HG03159 (cell line): ENCODE data around the gene PECR.
"Not testable (repeated sequence)": the region's sequence is repeated elsewhere in the genome, so short reads cannot be mapped to it uniquely, and the experiment has no call there.

Experiments used
- ATAC-seq: cut with Tn5 transposase; IDR thresholded peaks from one replicate; pipeline ENCODE4 v1.9.1; 2021; ENCODE audit warnings: mild to moderate bottlenecking, moderate library complexity; ENCODE audit not compliant: unreplicated experiment

Gene PECR

DNA sequence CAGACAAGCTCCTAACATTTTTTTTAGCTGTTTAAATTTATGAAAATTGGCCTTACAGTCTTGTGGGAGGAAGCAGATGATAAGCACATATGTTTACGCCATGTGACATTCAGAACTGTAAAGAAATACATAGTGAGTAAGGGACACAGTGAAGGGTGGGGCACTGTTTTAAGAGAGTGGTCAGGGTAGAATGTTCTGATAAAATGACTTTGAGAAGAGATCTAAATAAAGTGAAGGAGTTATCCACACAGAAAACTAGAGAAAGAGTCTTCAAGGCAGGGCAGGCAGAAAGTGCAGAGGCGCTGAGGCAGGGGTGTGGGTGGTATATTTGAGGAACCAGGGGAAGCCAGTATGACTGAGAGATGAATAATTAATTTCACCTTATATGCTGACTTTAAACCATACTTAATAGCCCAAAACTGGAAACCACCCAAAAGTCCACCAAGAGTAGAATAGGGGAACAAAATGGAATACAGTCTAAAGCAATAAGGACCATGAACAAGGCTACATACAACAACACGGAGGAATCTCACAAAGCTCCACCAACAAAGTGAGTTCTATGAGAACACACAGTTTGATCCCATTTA lies 76.8 kb downstream of the PECR start:
- peak; percentile 39 for ATAC-seq

GRCh38 chr2:216003876-216004696 lies 77.5 kb downstream of the PECR start:
- ATAC-seq = no peak

DNA sequence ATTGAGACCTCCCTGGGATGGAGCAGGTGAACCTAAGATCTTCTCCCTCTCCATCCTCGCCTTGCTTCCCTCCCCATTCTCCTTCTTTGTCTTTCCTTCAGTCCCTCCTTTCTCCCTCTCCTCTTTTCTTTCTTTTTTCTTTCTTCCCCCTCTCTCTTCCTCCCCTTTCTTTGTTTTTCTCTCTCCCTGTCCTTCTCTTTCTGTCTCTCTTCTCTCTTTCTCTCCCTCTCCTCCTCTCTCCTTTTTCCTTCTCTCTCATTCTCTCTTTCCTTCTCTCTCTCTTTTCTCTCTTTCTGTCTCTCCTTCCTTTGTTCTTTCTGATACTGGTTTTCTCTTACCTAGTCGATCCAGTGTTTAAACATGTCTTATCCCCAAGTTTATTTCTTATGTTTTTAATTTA lies 78.9 kb downstream of the PECR start:
- no peak for ATAC-seq

DNA sequence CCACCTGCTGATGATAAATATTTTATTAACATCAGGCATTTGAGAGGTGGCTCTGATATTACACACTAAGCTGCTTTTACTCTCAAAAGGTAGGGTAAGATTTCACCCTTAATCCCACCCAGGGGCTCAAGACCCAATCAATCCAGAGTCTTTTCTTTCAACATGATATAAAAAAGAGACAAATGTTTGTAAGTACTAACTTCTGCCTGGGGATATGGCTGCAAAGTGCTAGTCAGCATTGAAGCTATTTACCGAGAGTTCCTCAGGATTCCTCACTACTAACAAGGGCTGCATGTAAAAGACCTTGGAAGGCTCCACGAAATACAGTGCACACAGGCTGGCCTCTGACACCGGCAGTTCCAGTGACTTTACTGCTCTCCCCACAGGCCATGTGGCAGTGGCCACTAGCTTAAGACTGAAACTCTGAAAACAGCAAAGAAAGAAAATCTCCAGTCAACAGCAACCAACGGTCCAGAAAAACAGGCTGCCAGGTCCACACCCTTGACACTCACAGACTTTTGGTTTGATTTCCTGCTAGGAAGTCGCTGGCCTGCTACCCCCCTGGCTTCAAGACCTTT lies 79.4 kb downstream of the PECR start:
- no peak for ATAC-seq

DNA sequence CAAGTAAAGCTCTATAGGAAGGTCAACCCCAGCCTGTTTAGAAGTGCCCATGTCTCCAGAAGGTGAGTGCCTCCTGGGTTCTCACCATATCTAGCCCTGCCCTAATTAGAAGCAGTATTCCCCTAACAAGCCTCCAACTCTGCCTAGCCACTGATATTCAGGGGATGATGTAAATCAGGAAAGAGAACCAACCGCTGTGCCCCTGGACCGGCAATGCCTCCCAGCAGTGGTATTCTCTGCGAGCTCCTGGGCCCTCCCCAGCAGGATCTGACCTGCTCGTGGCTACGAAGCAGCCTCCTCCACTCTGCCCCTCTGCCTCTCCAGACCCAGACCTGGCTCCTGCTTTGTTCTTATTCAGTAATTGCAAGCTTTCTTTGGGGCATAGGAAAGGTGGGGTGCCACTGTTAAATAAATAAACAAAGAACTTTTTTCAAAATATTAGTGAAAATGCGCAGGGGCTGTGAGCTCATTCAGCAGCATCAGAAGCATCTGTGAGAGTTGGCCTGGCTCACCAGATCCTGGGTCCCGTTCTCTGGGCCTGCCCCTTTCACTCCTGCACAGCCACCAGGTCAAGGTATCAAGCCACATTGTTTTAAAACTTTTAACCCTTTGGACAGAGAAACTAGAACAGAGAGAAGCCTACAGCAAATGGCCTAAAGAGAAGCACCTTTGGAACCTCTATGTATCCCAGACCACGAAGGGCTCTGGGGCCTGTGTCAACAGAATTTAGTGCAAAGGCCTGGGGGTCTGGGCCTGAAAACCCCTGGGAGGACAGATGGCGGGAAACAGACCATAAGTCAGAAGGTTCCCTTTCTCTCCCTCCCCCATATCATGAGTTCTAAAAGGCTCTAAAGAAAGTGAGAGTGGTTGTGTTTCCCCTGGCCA lies 80.2 kb downstream of the PECR start:
- ATAC-seq = no peak

GRCh38 chr2:215998636-215999035 lies 83.0 kb downstream of the PECR start:
- ATAC-seq = no peak

GRCh38 chr2:215997219-215997618 lies 84.4 kb downstream of the PECR start:
- no peak for ATAC-seq

DNA sequence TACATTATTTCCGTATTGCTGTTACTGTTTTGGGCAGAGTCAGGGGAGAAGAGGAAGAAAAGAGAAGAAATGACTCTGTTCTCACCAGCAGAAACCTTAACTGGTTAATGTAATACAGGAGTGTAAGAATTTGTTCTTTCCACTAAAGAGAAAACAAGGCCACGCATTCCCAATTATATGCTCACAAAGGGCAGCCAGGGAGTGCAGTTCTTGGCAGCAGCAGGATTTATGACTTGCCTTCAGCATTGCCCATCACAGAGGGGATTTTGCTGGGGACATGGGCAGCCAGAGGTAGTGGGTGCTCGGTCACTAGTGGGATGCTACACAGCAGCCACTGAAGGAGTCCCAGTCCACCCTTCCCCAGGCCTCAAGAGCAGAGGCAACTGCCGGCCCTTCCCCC lies 86.7 kb downstream of the PECR start:
- no peak for ATAC-seq

DNA sequence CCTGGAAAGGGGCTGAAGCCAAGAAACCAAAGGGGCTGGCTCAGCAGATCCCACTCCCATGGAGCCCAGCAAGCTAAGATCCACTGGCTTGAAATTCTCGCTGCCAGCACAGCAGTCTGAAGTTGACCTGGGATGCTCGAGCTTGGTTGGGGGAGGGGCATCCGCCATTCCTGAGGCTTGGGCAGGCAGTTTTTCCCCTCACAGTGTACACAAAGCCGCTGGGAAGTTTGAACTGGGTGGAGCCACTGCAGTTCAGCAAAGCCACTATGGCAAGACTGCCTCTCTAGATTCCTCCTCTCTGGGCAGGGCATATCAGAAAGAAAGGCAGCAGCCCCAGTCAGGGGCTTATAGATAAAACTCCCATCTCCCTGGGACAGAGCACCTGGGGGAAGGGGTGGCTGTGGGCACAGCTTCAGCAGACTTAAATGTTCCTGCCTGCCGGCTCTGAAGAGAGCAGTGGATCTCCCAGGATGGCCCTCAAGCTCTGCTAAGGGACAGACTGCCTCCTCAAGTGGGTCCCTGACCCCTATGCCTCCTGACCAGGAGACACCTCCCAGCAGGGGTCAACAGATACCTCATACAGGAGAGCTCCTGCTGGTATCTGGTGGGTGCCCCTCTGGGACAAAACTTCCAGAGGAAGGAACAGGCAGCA lies 92.9 kb downstream of the PECR start:
- ATAC-seq = not testable (repeated sequence)
